ENCODE results near the gene PCDH17. TPM values are rescaled to one million over a fixed set of nuclear protein-coding genes. Genes with fewer than 3 reads are reported as not detected.

PCDH17 gene
- total RNA-seq, result 0.39 and 1.1 TPM in 2 replicates

- peak in 1 of 2 donors; percentile 25 for DNase-seq (ENCODE audit: low read depth in 2 of 2)
Observed at GRCh38 chr13:57631596-57632275, at the start of gene PCDH17. Gene PCDH17 (plus strand): TSS chr13:57631744. CDS start chr13:57632547, 803 bp downstream.

- DNase-seq (ENCODE audit: low read depth in 2 of 2), result no peak
Observed at GRCh38 chr13:57582032-57582431, 49.5 kb upstream of the PCDH17 start.

- DNase-seq (ENCODE audit: low read depth in 2 of 2), result no peak
Observed at GRCh38 chr13:57583529-57583928, 48.0 kb upstream of the PCDH17 start.

GRCh38 chr13:57588639-57589038 is 42.9 kb upstream of the PCDH17 start:
- DNase-seq (ENCODE audit: low read depth in 2 of 2), result no peak

- DNase-seq (ENCODE audit: low read depth in 2 of 2), result no peak
Observed at GRCh38 chr13:57595775-57596174, 35.8 kb upstream of the PCDH17 start.

GRCh38 chr13:57601536-57601935 is 30.0 kb upstream of the PCDH17 start:
- DNase-seq (ENCODE audit: low read depth in 2 of 2), result no peak

- no peak for DNase-seq (ENCODE audit: low read depth in 2 of 2)
Observed at GRCh38 chr13:57604442-57604841, 27.1 kb upstream of the PCDH17 start.

- DNase-seq (ENCODE audit: low read depth in 2 of 2), result no peak
Observed at GRCh38 chr13:57611969-57612368, 19.6 kb upstream of the PCDH17 start.

GRCh38 chr13:57612568-57612967 is 19.0 kb upstream of the PCDH17 start:
- DNase-seq (ENCODE audit: low read depth in 2 of 2), result no peak

GRCh38 chr13:57624565-57625435 is 6.7 kb upstream of the PCDH17 start:
- DNase-seq (ENCODE audit: low read depth in 2 of 2), result peak; percentile 48 to 60

- peak in 1 of 2 donors; percentile 49 for DNase-seq (ENCODE audit: low read depth in 2 of 2)
Observed at GRCh38 chr13:57627663-57628062, 3.9 kb upstream of the PCDH17 start.

- DNase-seq (ENCODE audit: low read depth in 2 of 2), result no peak
Observed at GRCh38 chr13:57629391-57629804, 2.1 kb upstream of the PCDH17 start.

- DNase-seq (ENCODE audit: low read depth in 2 of 2), result peak; percentile 71 to 90
Observed at GRCh38 chr13:57629821-57630235, 1.7 kb upstream of the PCDH17 start.

GRCh38 chr13:57630661-57631595 is 616 bp upstream of the PCDH17 start:
- peak in 1 of 2 donors; percentile 32 for DNase-seq (ENCODE audit: low read depth in 2 of 2)

GRCh38 chr13:57632276-57633140 is 964 bp downstream of the PCDH17 start:
- DNase-seq (ENCODE audit: low read depth in 2 of 2), result peak in 1 of 2 donors; percentile 8

- peak in 1 of 2 donors; percentile 25 for DNase-seq (ENCODE audit: low read depth in 2 of 2)
Observed at GRCh38 chr13:57633141-57633949, 1.8 kb downstream of the PCDH17 start.

- DNase-seq (ENCODE audit: low read depth in 2 of 2), result no peak
Observed at GRCh38 chr13:57633950-57634838, 2.6 kb downstream of the PCDH17 start.

GRCh38 chr13:57634839-57635165 is 3.3 kb downstream of the PCDH17 start:
- DNase-seq (ENCODE audit: low read depth in 2 of 2), result no peak

All from dermis microvascular lymphatic vessel endothelial cell (primary cell).